Heart right ventricle (tissue), 16 donors: ENCODE results near the gene YBX1. TPM values are rescaled to one million over a fixed set of nuclear protein-coding genes. Genes with fewer than 3 reads are reported as not detected.

ENCODE experiments used
- ATAC-seq, 8 donors: fragments of 200-7000 bp; cut with Tn5 transposase; one replicate each; pipeline ENCODE4 v1.9.1; 2020; ENCODE audit warnings: mild to moderate bottlenecking in 8 of 8, moderate library complexity in 8 of 8, moderate number of reproducible peaks in 1 of 8
- DNase-seq, 2 donors: peaks; one replicate each; pipeline ENCODE4 v3.0.0-alpha.2; 2020
- H3K27ac ChIP-seq, 10 donors: fragments of 200-600 bp; sonication (generic) in 2 of 10; one replicate each; pipeline versions ENCODE4 v1.5.0 to v1.8.0; 2020 to 2022; ENCODE audit warnings: mild to moderate bottlenecking in 3 of 10
- H3K27me3 ChIP-seq, 7 donors: fragments of 200-600 bp; one replicate each; pipeline ENCODE4 v1.8.0; 2021 to 2022; ENCODE audit warnings: mild to moderate bottlenecking in 2 of 7
- H3K36me3 ChIP-seq, 9 donors: fragments of 200-600 bp; sonication (generic) in 1 of 9; one replicate each; pipeline versions ENCODE4 v1.5.0 to v1.8.0; 2020 to 2022; ENCODE audit warnings: mild to moderate bottlenecking in 2 of 9
- H3K4me1 ChIP-seq, 9 donors: fragments of 200-600 bp; sonication (generic) in 1 of 9; one replicate each; pipeline versions ENCODE4 v1.5.0 to v1.8.0; 2020 to 2022; ENCODE audit warnings: mild to moderate bottlenecking in 4 of 9
- H3K4me3 ChIP-seq, 10 donors: fragments of 200-600 bp; sonication (generic) in 2 of 10; one replicate each; pipeline versions ENCODE4 v1.5.0 to v1.8.0; 2020 to 2022; ENCODE audit warnings: mild to moderate bottlenecking in 7 of 10, moderate library complexity in 2 of 10
- H3K9me3 ChIP-seq, 11 donors: fragments of 200-600 bp in 10 of 11; sonication (generic) in 2 of 11; one replicate each; pipeline versions ENCODE4 v1.5.0 to v1.8.0; 2013 to 2022; ENCODE audit warnings: mild to moderate bottlenecking in 2 of 11, control low read depth in 1 of 11, moderate library complexity in 1 of 11
- CTCF ChIP-seq, 9 donors: fragments of 200-600 bp; sonication (generic) in 2 of 9; IDR thresholded peaks; one replicate each; pipeline versions ENCODE4 v1.5.0 to v1.8.0; 2021 to 2022; ENCODE audit warnings: antibody characterized with exemption in 9 of 9, mild to moderate bottlenecking in 5 of 9, moderate library complexity in 1 of 9
- WGBS, 2 donors: extraction: QIAGEN DNeasy Blood & Tissue Kit; methylation state at CpG; one replicate each; pipeline ENCODE4 v1.1.7; 2013; ENCODE audit warnings: inconsistent platforms in 1 of 2; 5-methylcytosine and 5-hydroxymethylcytosine counted together
- intact Hi-C, 10 donors: fragments of 100-400 bp; cut with DNase I; formaldehyde crosslinking; loops; one replicate each; pipeline versions ENCODE4 v1.11.1 to v1.14.2; 2022
- polyA plus RNA-seq, 2 donors: library from polyadenylated mRNA; stranded (reverse); fragments of 200-250 nt; gene quantifications; one replicate each; pipeline ENCODE4 v1.2.3, GENCODE V29; 2013
- total RNA-seq, 10 donors: library from RNA; stranded (reverse); fragmentation: NEBNext Ultra II Directional in 3 of 10; extraction: Animal tissue kit (Norgen Biotek cat#: 25700) in 3 of 10; gene quantifications; one replicate each; pipeline versions ENCODE4 v1.2.1 to v1.2.4, GENCODE V29; 2021 to 2023
- donor health status: Arrhythmogenic right ventricular cardiomyopathy.
- donor health status: ischemic (EF 13 %, LVEDD 7.1; RV severe dilation, severe dysfunction).
- donor health status: healthy with polysubstance abuse.
- donor health status: DM: no; HTN: yes; CAD: no.
- donor health status: DM: no; HTN: no; CAD: no.
- donor health status: ischemic (EF 25% LVEDD 6.9; RV normal size, moderate dysfunction).
- donor health status: ischemic (EF 25% LVEDD 5.7; RV mildly dilated, moderate dysfunction).
- donor health status: healthy.
- donor health status: DM: yes; HTN: yes; CAD: no.
- donor health status: Ischemic cardiomyopathy.
- donor health status: ischemic (EF 35%, LVEDD 5.7; RV mildly dilated, moderate dysfunction).
- donor health status: nonischemic (EF 11% LVEDD 7.7; RV severe dilation, severe dysfunction).
- donor health status: DM: yes; HTN: yes; CAD: no.
- donor health status: PGD.
- donor health status: ischemic (EF 29% LVEDD 5.4; RV normal size, mild dysfunction).
- donor health status: nonischemic (EF 23%, LVEDD 6.1; RV moderate dilation, normal function).

The YBX1 gene
- total and polyA plus RNA-seq, 12 donors: 300 to 1,036 (median 777) TPM

- intact Hi-C loops: no loop called here
- no peaks in the 10 kb centered on the region for H3K27me3 ChIP-seq
- no peak for ATAC-seq
Observed at GRCh38 chr1:42730002-42730401, 47.8 kb downstream of the YBX1 start.

GRCh38 chr1:42730988-42731387, 48.8 kb downstream of the YBX1 start:
- no peaks in the 10 kb centered on the region for H3K9me3 ChIP-seq
- no peaks in the 10 kb centered on the region for H3K27me3 ChIP-seq
- no peak overlapping the region for H3K27ac ChIP-seq
- H3K4me1 ChIP-seq: no peaks in the 10 kb centered on the region
- TF ChIP-seq CTCF (IDR thresholded peaks at IDR 0.05): no peak
- 71 to 72% methylated on average over 4 of the region's 4 CpGs for WGBS, 2 donors
- H3K36me3 ChIP-seq: no peaks in the 10 kb centered on the region
- intact Hi-C loops: no loop called here
- no peak overlapping the region for H3K4me3 ChIP-seq
- ATAC-seq: no peak
- no peak for DNase-seq

More at GRCh38 chr1:42730002-42730401, 47.8 kb downstream of the YBX1 start:
- no peak for TF ChIP-seq CTCF (IDR thresholded peaks at IDR 0.05)
- H3K4me3 ChIP-seq: no peak overlapping the region
- no peak overlapping the region for H3K27ac ChIP-seq
- no peaks in the 10 kb centered on the region for H3K9me3 ChIP-seq
- H3K4me1 ChIP-seq: no peaks in the 10 kb centered on the region
- no peak for DNase-seq
- WGBS, 2 donors: 84 to 90% methylated on average over 3 of the region's 3 CpGs
- no peaks in the 10 kb centered on the region for H3K36me3 ChIP-seq

GRCh38 chr1:42731585-42731984, 49.4 kb downstream of the YBX1 start:
- 70 to 86% methylated on average over 3 of the region's 3 CpGs for WGBS, 2 donors
- Histone ChIP-seq H3K4me1 (peaks cover 0 to 4% (median 0%) of the 10 kb centered on the region in 9 donors), H3K36me3 (no peaks in the 10 kb centered on the region), H3K4me3 (no peak overlapping the region), H3K27me3 (no peaks in the 10 kb centered on the region), H3K9me3 (no peaks in the 10 kb centered on the region), H3K27ac (no peak overlapping the region)
- no peak for DNase-seq
- ATAC-seq: no peak
- no peak for TF ChIP-seq CTCF (IDR thresholded peaks at IDR 0.05)
- intact Hi-C loops: no loop called here

- no peak for TF ChIP-seq CTCF (IDR thresholded peaks at IDR 0.05)
- no peaks in the 10 kb centered on the region for H3K36me3 ChIP-seq
- peaks cover 0 to 10% (median 0%) of the 10 kb centered on the region in 9 donors for H3K4me1 ChIP-seq
- 68 to 70% methylated on average over 10 of the region's 10 CpGs for WGBS, 2 donors
- no peak overlapping the region for H3K4me3 ChIP-seq
- no peak for DNase-seq
- no peaks in the 10 kb centered on the region for H3K9me3 ChIP-seq
- no peaks in the 10 kb centered on the region for H3K27me3 ChIP-seq
- ATAC-seq: no peak
- intact Hi-C loops: no loop called here
- H3K27ac ChIP-seq: no peak overlapping the region
Observed at GRCh38 chr1:42732126-42732680, 50.0 kb downstream of the YBX1 start.
